NT2/D1 (cell line): ENCODE data around the gene NRXN3.

Source experiments
- SUZ12 ChIP-seq: IDR thresholded peaks from 2 replicates; pipeline ENCODE4 v1.6.1; 2011; ENCODE audit not compliant: insufficient read length, insufficient read depth; ENCODE audit errors: extremely low read depth
- YY1 ChIP-seq: IDR thresholded peaks from 2 replicates; pipeline ENCODE4 v1.6.1; 2011; ENCODE audit not compliant: insufficient read length, insufficient read depth
- ZNF274 ChIP-seq: IDR thresholded peaks from 2 replicates; pipeline ENCODE4 v1.6.1; 2011; ENCODE audit warnings: mild to moderate bottlenecking, low read depth, low read length

DNA sequence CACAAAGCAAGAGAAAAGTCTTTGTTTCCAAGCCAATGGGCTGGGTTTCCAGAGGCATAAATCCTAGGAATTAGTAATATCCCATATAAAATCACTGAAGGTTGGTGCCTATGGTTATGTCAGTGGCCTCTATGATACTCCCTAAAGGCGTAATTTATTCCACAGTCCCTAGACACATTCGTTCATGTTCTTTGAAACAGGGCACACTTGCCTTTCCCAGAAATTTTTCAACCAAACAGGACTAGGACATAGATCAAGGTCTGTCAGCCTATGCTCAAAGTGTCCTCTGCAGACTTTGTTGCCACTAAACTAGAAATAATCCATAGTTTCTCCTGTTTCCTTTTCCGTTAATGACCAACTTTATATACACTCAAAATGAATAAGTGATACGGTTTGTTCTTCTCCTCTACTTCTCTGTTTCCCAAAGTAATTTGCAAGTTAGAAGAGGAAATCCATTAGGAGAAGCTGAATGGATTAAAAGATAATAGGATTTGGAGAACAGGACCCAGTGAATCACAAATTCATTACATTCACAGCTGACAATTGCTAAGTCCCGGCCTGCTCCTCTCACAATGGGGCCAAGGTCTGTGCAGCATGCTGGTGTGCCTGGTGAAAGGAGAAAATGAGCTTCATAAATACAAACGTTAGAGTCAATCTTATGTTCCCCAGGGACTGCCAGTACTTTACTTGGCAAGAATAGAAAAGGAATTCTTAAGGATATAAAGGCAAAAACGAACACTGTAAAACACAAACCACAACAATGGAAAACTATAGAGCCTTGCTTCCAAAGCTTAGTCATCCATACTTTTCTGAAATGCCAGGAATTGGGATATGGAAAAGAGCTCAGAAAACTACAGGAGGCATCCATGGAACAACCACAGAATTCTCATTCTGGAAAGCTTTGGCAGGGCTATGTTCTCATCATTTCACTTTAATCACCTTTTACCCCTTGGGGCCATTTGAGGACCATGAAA, 966.2 kb downstream of the NRXN3 start:
- no peak for TF ChIP-seq YY1
- TF ChIP-seq ZNF274, result no peak
- TF ChIP-seq SUZ12, result no peak
